MG63 (cell line): ENCODE data around the gene TPPP2. TPM values are rescaled to one million over a fixed set of nuclear protein-coding genes. Genes with fewer than 3 reads are reported as not detected.
"Not testable (repeated sequence)": the region's sequence is repeated elsewhere in the genome, so short reads cannot be mapped to it uniquely, and the experiment has no call there.

Experiments
- DNase-seq: peaks from one replicate; pipeline ENCODE4 v3.0.0-alpha.2; 2020
- H3K27me3 ChIP-seq: fragments of 250-450 bp; sonication (Bioruptor Pico); 2 replicates; pipeline ENCODE4 v1.5.1; 2020; ENCODE audit warnings: mild to moderate bottlenecking, moderate library complexity
- H3K36me3 ChIP-seq: fragments of 250-450 bp; sonication (Bioruptor Pico); 2 replicates; pipeline ENCODE4 v1.5.1; 2020; ENCODE audit warnings: mild to moderate bottlenecking, moderate library complexity
- H3K4me3 ChIP-seq: fragments of 250-450 bp; sonication (Bioruptor Pico); 2 replicates; pipeline ENCODE4 v1.5.1; 2020; ENCODE audit warnings: mild to moderate bottlenecking, moderate library complexity
- H3K9me3 ChIP-seq: fragments of 250-450 bp; sonication (Bioruptor Pico); 2 replicates; pipeline ENCODE4 v1.5.1; 2020; ENCODE audit warnings: mild to moderate bottlenecking, moderate library complexity
- total RNA-seq: library from RNA; depleted of rRNA; stranded (reverse); fragments of >200 nt; shearing (Covaris generic); gene quantifications from 2 replicates; pipeline ENCODE4 v1.2.3, GENCODE V29; 2014; ENCODE audit warnings: low replicate concordance

TPPP2 gene
- total RNA-seq, 1 experiment from 2014 or later = not detected

DNA sequence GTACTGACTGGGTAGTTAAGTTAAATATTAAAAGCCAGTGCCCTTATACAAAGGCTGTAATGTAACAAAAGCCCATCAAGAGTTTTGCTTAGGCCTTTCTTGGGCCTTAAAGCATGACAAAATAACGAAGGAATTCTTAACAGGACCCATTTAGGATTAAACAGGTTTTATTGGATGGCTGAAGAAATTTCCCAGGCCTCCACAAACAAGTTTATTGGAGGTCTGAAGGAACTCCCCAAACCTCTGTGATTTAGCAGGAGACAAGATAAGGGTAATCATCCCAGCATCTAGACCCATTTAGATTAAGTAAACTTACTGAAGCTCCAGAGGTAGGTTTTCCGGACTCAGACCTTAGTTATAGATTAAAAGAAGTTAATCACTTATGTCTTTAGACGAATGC lies 20.3 kb upstream of the TPPP2 start:
- not testable (repeated sequence) for H3K36me3 ChIP-seq, H3K27me3 ChIP-seq, H3K9me3 ChIP-seq, DNase-seq, H3K4me3 ChIP-seq

DNA sequence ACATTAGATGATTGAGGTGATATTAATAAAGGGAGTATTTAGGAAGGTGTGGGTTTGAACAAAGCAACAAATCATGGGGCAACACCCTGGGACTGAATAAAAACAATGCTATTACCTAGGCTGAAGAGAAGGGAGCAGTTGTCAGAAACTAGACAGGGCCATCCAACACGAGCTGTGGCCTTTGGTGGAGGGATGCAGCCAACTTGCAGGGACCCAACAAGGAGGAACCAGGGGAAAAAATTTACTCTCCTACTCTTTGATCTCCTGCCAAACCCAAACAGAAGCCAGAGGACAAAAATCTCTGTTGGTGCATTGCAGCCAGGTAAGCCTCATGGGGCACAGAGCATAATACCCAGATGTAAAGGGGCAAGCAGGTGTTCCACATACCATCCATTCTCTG lies 18.9 kb upstream of the TPPP2 start:
- no peak for DNase-seq
- Histone ChIP-seq H3K9me3 (no peaks in the 10 kb centered on the region), H3K36me3 (no peaks in the 10 kb centered on the region), H3K4me3 (no peak overlapping the region), H3K27me3 (no peaks in the 10 kb centered on the region)

DNA sequence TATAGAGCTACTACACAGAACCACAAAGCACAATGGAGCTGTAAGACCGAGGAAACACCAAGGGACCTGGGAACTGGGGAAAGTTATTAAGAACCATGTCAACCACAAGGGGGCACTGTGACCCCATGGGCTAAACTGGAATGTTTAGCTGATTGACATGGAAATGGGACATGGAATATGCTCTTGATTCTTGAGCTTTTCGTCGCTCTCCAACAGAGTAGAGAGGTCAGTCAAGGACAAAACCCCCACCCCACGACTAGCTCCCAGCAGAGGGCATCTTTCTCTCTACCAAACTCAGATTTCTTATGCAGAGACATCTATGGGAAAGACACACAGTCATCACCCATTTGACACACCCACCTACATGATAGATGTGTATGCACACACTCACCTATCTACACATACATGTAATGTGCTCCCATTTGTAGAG lies 15.2 kb upstream of the TPPP2 start:
- H3K27me3 ChIP-seq = no peaks in the 10 kb centered on the region
- no peak overlapping the region for H3K4me3 ChIP-seq
- no peaks in the 10 kb centered on the region for H3K9me3 ChIP-seq
- peak; percentile 43 for DNase-seq
- no peaks in the 10 kb centered on the region for H3K36me3 ChIP-seq

DNA sequence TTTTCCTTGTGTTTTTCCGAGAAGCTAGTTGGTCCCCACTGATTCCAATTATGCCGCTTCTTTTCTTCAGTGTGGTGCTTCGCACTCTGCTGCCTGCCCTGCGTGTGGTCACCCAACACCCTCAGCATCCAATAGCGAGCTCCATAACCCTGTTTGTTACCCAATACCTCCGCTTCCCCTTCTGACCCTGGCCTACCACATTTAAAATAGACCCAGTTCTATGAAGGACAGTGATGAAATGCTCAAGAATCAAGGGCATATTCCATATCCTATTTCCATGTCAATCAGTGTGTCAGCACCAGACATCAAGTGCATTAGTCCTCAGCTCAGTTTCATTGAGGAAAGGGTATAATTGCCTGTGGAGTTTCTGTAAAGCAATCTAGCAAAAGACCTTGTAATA lies 14.7 kb upstream of the TPPP2 start:
- no peak for DNase-seq
- Histone ChIP-seq H3K9me3 (no peaks in the 10 kb centered on the region), H3K4me3 (no peak overlapping the region), H3K36me3 (no peaks in the 10 kb centered on the region), H3K27me3 (no peaks in the 10 kb centered on the region)

DNA sequence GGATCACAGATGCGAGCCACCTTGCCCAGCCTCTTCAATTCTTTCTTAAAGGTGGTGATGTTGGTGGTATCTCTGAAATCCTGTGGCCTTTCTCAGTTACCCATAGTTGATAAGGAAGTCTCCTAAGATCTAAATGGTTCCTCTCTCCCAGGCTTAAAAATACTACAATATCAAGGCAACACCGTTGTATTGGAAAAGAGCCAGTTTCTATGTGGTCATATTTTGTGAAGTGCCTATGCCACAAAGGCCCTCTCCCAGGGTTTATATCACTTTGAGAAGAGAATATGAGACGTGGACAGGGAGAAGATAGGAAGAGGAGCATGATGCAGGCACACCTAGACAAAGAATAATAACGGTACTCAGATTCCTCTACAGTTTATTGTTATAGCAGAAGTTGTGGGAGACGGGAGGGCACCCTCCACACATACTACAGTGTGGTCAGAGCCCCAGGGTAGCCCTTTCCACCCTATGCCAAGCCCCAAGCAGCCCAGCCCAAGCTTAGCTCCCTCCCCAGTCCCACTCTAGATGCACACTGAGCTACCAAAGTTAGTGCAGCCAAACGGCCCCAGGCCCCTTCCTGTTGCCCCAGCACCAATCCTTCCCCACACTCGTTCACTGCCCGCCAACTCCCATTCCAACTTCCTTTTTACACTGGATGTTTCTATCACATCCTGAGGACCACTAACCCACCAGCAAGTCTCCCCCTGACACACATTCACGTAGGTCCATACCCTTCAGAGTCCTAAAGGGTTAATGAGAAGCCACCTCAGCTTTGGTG lies 13.4 kb upstream of the TPPP2 start:
- Histone ChIP-seq H3K4me3 (no peak overlapping the region), H3K27me3 (no peaks in the 10 kb centered on the region), H3K9me3 (no peaks in the 10 kb centered on the region), H3K36me3 (no peaks in the 10 kb centered on the region)
- DNase-seq = no peak

DNA sequence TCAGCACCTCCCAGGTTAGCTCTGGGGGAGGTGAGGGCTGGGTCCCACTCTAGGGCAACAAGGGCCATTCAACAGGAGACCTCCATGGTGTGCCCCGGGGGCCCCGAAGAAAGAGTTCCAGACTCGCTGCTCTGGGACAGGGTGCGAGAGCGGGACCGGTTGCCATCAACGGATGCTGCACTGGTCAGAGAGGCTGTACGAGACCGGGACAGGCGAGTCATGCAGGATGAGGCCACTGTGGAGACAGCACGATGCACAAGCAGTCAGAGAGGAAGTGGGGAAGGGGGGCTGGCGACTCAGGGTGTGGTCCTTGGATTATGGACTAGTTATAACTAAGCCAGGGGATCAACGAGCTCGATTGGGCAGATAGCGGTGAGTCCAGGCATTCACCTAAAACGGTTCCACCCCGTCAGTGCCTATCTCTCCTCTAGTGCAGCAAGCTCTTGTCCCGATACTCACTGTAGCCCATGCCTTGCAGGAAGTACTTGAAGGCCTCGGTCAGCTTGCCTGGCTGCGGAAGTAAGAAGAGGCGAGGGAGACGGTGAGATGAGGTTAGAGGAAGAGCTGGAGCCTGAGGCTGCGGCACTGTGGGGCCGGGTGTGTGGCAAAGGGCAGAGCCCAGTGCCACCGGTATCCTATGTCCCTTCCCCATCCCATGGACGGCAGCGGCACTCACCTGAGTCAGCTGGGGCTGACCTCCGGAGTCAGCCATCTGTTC lies 12.3 kb upstream of the TPPP2 start:
- Histone ChIP-seq H3K9me3 (no peaks in the 10 kb centered on the region), H3K27me3 (no peaks in the 10 kb centered on the region), H3K4me3 (no peak overlapping the region), H3K36me3 (no peaks in the 10 kb centered on the region)
- no peak for DNase-seq

DNA sequence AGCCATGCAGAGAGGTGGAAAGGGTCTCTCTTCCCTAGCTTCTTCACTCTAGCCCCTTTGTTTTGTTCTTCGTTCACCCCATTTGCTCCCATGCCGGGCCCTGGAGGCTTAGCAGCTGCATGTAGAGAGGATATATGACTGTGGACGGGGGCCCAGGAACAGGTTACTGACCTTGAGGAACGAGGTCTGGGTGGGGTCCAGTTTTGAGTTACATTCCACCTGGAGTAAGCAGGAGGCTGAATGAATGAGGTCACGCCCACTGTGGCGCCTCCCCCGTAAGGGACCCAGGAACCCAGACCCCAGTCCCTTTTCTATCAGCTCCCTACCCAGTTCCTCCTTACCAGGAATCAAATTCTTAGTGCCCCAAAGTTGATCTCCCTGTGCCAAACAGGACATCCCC lies 11.7 kb upstream of the TPPP2 start:
- no peaks in the 10 kb centered on the region for H3K27me3 ChIP-seq
- H3K36me3 ChIP-seq = no peaks in the 10 kb centered on the region
- no peak overlapping the region for H3K4me3 ChIP-seq
- H3K9me3 ChIP-seq = no peaks in the 10 kb centered on the region
- no peak for DNase-seq

DNA sequence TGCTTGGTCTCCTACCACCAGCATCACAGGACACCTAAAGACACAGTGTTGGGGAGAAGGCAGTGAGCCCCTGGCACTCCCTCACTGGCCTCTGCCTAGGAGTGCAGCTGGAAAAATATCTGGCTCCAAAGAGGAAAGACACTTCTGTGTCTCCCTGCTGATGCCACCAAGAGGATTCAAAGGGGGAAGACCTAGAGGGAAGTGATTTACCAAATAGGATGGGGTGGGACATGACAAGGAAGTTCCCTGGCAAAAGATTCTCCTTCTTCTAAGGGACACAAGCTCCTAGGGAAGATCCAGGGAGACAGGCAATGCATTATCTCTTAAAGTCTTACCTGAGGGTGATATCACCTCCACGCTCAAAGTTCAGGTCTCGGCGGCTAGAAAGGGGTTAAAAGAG lies 11.2 kb upstream of the TPPP2 start:
- Histone ChIP-seq H3K36me3 (no peaks in the 10 kb centered on the region), H3K27me3 (no peaks in the 10 kb centered on the region), H3K4me3 (no peak overlapping the region), H3K9me3 (no peaks in the 10 kb centered on the region)
- DNase-seq = no peak

DNA sequence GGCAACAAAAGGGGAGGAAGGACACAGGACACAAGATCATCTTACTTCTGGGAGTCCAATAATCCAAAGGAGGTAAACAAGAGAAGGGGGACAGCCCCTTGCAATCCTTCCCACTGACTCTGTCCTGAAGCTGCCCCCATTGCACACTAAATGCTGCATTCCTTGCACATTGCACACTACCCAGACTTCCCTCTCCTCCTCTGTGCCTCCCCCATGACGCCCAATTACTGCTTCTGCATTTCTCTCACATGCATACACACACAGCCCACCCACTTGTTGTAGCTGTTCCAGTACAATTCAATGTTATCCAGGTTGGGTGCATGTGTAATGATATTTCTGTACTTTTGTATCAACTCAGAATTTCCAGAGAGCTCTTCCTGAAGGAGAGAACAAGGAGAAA lies 10.7 kb upstream of the TPPP2 start:
- no peak for DNase-seq
- H3K36me3 ChIP-seq = no peaks in the 10 kb centered on the region
- no peaks in the 10 kb centered on the region for H3K9me3 ChIP-seq
- H3K4me3 ChIP-seq = no peak overlapping the region
- no peaks in the 10 kb centered on the region for H3K27me3 ChIP-seq

DNA sequence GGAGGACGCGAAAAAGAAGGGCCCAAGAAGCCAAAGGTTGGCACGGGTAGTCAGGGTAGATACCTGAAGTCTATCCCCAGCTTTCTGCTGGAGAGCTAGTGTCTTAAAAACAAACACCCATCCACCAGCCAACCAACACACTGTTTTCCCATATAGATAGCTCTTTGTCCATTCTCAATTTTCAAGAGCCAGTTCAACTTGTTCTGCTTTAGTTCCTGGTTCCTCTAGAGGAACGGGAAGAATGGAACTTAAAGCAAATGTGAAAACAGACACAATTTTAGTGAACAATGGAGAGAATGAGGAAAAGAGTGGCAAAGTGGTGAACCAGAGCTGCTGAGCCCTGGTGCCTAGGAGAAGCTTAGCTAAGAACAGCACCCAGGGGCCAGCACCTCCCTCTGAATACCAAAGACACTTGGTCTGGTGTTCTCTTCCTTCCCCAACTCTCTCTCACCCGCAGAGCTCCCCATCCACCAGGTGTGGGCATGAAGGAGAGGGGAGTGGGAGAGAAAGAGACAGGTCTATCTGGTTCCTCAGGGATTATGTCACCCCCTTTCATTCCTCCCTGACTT lies 9.0 kb upstream of the TPPP2 start:
- no peaks in the 10 kb centered on the region for H3K9me3 ChIP-seq
- H3K4me3 ChIP-seq = no peak overlapping the region
- no peak for DNase-seq
- H3K36me3 ChIP-seq = no peaks in the 10 kb centered on the region
- no peaks in the 10 kb centered on the region for H3K27me3 ChIP-seq

DNA sequence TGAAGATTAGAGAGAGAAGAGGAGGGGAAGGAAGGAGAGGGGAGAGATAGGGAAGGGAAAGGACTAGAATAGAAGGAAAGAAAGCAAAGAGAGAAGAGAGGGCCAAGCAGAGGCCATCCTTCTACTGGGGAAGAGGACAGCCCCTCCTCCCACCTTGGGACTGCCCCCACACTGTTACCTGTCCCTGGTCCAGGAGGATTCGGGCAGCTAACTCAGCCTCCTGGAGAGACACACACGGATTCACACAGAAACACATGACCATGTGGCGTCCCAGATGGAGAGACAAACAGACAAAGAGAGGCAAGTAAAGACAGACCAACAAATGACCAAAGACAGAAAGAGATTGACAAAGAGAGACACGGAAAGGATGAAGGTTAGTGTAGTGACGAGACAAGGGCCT lies 7.3 kb upstream of the TPPP2 start:
- DNase-seq = no peak
- Histone ChIP-seq H3K36me3 (no peaks in the 10 kb centered on the region), H3K9me3 (no peaks in the 10 kb centered on the region), H3K4me3 (no peak overlapping the region), H3K27me3 (no peaks in the 10 kb centered on the region)

DNA sequence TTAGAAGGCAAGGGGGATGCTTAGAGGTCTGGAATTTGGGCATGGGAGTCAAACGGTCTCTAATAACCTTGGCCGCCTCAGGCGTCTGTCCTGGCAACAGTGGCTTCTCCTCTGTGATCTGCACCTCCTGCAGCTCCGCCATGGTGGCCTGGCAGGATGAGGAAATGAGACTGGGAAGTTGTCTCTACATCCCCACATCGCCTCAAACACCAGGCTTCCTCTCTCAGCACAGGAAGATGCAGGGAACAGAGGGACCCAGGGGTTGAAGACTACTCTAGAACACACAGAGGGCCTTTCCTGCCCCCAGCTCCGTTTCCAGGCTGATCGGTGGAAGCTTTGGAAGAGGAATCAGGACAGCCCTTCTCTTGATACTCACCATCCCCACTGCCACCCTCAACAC lies 6.8 kb upstream of the TPPP2 start:
- Histone ChIP-seq H3K27me3 (no peaks in the 10 kb centered on the region), H3K36me3 (no peaks in the 10 kb centered on the region), H3K4me3 (no peak overlapping the region), H3K9me3 (no peaks in the 10 kb centered on the region)
- DNase-seq = no peak

DNA sequence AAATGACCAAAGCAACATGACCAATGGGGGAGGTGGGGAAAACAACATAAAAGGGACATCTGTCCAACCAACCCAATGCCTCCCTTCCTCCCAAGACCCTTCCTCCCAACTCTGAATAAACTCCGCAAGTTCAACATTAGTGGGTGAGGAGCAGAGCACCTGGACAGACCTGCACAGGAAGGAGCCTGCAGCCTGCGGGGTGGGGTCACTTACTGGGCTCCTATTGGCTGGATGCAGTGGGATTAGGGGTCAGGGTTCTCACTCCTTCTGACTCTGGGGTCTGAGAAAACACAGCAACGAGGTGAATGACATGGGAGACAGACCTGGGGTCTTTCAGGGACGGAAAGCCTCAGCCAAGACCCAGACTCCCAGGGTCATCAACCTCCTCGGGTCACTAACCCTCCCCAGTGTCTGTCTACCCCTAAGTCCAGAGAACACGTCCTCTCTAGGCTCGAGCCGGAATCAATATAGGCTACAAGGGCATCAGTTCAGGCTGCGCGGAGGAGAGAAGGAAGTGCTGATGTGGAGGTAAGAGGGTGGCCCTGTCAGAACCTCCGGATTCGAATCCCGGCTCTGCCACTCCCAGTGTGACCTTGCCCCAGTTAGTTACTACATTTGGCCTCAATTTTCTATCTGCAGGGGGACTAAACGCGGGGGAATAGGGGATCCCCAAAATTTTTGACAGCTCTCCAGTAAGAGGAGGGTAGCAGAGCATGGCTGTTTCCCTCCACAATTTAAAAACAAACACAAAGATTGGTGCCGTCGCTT lies 6.0 kb upstream of the TPPP2 start:
- Histone ChIP-seq H3K27me3 (no peaks in the 10 kb centered on the region), H3K9me3 (no peaks in the 10 kb centered on the region), H3K36me3 (no peaks in the 10 kb centered on the region), H3K4me3 (peak overlapping the region; percentile 53)
- no peak for DNase-seq

DNA sequence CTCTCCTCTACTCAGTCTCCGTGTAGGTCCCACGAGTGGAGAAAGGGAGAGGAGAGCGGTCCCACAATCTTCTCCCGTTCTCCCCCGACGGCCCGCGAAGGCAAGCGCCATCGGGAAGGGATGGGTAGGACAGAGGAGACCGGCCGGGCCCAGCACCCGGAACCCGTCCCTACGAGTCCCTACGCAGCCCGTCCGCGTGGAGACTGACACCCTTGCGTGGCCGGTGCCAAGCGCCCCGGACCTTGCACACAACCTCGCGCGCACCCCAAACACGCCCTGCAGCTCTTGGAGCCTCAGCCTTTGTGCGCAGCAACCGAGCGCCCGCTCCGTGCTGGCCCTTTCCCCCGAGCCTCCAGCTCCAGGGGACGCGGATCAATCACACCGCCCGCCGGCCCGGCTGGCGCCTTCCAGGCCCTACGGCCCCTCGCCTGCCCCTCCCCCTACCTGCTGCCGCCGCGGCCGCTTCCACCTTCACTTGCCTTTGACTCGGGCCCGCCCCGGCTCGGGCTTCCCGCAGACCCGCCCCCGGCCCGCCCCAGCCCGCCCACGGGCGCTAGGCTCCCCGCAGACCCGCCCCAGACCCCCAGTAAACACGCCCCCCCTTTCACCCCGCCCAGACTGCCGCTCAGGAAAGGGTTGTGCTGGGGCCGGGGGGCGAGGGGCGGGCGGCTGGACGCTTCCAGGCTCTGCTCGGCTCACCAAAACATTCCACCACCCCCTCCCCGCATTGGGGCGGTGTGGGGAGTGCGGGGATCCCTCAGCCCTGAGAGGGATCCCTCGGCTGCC lies 5.2 kb upstream of the TPPP2 start, which contains the start of gene NDRG2:
TSS of gene NDRG2 (minus strand) at position 477 of the 786 bp plus-strand sequence. CDS start 1,746 bp downstream, outside the sequence.
- H3K36me3 ChIP-seq = no peaks in the 10 kb centered on the region
- DNase-seq = peak; percentile 53
- no peaks in the 10 kb centered on the region for H3K27me3 ChIP-seq
- H3K4me3 ChIP-seq = peak within 1 kb of the TSS; percentile 53
- no peaks in the 10 kb centered on the region for H3K9me3 ChIP-seq

DNA sequence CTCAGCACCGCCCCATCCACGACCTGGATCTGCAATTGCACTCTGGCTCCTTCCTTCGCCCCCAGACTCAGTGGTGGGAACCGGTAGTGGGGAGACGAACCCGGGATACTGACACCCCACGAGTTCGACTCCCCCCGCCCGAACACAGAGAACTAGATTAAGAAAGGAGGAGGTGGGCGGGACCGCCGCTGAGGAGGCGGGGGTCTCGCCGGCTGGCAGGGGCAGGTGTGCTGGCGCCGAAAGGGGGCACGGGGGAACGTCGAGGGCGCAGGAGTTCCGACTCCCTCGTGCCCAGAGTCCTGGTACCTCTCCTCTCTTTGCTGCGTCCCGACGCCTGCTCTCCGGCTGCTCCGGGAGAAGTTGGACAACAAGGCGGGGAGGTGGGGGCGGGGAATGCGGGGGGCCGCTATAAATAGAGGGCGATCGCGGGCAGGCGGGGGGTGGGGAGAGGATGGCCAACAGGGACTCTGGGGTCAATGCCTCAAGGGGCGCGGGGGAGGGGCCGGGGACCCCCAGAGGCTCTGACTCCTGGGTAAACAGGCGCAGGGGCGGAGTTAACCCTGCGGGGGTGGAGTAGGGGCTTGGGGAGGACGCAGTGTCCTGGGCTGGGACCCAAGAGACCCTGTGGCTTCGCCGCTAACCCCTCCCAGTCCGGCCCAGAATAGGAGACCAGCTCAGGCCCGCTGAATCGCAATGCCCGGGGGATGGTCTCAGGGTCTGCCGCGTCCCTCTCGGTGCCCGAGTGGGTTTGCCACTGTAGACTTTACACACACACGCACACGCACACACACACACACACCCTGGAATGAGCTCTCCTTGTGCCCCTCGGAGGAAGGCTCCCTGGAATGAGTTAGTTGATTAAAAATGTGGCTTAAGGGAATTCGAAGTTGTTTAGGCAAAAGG lies 4.4 kb upstream of the TPPP2 start:
- H3K4me3 ChIP-seq = peak overlapping the region; percentile 53
- no peaks in the 10 kb centered on the region for H3K36me3 ChIP-seq
- no peaks in the 10 kb centered on the region for H3K27me3 ChIP-seq
- no peak for DNase-seq
- H3K9me3 ChIP-seq = no peaks in the 10 kb centered on the region
